ENCODE results near the gene MGAT5.

MGAT5 gene

DNA sequence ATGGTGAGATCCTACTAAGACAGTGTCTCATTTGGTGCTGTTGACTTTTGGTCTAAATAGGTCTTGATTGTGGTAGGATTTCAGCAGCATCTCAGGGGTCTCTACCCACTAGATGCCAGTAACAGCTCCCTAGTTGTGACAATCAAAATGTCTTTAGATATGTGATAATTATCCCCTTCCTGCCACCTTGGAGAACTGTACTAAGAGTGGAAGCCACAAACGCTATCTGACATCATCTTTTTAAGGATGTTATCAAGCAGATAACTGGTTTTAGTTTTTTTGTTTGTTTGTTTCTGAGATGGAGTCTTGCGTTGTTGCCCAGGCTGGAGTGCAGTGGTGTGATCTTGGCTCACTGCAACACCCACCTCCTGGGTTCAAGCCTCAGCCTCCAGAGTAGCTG is 3.1 kb downstream of the MGAT5 start:
- DNase-seq (ENCODE audit: low read depth, low spot score): no peak

GRCh38 chr2:134257509-134257908 is 3.6 kb downstream of the MGAT5 start:
- DNase-seq (ENCODE audit: low read depth, low spot score): no peak

- no peak for DNase-seq (ENCODE audit: low read depth, low spot score)
Measured at GRCh38 chr2:134257965-134258683, 4.3 kb downstream of the MGAT5 start.

DNA sequence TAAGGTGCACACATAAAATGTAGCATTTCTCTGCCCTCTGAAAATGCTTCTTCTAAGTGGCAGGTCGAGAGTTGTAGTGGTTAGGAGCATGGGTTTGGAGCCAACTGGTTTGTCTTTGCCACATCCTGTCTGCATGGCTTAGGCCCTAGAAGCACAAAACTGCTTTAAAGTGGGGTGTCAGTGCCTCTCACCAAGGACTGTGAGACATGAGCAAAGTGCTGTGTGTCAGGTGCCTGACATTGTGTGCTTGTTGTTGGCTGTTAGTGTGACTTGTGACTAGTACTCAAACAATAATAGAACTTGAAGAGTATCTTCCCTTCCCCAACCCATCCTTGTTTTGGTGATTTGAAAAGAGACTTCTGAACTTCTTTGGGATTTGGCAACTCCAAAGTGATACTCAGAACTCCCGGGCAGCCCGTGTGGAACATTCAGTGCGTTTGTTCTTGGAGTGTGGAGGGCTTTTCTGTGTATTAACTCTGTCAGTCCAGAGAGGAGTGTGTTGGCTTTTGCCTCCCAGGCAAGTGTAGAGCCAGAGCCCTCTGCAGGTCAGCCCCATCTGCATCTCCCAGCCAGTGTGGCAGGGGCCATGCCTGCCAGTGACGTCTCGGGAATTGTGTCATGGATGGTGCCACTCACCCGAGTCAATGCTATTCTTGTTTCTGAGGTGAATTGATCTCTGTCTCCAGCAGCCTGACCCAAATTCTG is 5.0 kb downstream of the MGAT5 start:
- peak; percentile 18 for DNase-seq (ENCODE audit: low read depth, low spot score)

- no peak for DNase-seq (ENCODE audit: low read depth, low spot score)
Measured at GRCh38 chr2:134259571-134259970, 5.7 kb downstream of the MGAT5 start.

DNA sequence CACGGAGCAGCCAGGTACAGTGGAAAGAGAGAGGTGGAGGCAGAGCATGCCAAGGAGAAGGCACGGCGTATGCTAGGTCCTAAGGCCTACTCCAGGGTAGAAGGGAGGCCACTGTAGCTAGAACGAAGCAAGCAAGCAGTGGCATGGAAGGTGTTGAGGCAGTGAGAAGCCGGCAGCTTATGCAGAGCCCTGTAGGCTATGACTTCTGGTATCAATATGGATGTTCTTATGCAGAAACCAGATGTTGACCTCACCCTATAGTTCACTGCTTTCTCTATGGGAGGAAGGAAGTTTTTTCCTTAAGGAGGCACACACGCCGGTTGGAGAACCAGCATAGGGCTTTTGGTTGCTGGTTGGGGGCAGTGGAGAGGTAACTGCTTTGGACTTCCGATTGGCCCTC is 6.1 kb downstream of the MGAT5 start:
- DNase-seq (ENCODE audit: low read depth, low spot score): no peak

- no peak for DNase-seq (ENCODE audit: low read depth, low spot score)
Measured at GRCh38 chr2:134260713-134261112, 6.8 kb downstream of the MGAT5 start.

DNA sequence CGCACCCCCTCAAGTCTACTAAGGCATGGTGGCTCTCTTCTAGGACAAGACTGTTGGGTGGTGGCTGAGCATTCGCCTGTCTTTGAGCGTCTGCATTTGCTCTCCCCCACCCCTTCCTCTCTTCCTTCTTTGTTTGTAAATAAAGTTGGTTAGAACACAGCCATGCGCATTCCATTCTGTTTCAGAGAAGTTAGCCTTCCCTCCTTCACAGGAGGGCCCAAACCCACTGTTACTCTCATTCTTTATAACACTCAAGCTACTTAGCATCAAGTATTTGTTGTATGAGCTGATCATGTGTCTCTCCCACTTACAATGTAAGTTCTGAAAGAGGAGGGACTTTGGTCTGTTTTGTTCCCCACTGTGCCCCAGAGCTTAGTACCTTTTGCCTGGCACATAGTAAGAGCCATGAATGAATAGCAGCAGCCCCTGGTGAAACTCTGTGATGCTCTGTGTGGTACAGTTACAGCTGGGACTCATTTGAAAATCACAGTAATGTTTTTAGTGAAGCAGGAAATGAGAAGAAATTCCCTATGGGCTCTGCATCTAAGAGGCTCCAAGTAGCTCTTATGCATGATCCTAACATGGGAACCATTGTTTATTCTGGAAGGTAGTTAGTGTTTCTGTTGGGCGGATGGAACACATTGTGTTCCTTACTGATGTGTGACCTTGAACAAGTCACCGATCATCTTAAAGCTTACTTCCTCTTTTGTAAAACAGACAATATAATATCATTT is 7.7 kb downstream of the MGAT5 start:
- DNase-seq (ENCODE audit: low read depth, low spot score): no peak

DNA sequence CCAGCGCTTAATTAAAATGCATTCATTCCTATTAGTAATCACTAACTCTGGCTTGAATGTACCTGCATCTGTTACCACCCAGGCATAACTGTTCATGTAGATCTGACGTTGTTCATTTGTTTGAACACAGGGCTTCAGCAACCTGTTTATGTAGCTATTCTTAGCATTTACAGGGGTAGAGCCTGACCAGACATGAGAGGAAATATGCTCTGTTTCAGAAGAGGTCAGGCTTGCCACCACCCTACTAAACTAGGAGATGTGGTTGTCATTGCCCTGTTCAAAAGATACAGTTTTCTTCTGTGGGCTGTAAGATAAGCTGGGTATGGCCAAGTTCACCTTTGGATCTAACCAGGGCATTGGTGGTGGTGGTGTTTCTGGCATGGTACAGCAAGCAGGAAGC is 8.8 kb downstream of the MGAT5 start:
- DNase-seq (ENCODE audit: low read depth, low spot score): no peak

DNA sequence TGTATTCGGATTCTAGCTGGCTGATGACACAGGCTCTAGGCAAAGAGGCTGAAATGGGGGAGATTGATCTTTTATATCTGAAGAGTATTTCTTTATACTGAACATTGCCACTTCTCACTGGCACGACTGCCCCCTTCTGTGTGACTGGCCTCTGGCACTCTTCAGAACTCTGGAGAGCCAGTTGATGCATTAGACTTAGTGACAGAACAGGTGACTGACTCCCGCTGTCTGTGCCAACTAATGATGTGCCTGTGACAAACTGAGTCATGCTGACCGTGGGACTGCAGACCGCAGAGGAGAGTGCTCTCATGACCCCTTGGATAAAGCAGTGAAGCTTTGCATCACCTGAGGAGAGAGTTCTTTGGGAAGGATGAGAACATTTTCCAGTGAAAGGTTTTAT is 14.4 kb downstream of the MGAT5 start:
- no peak for DNase-seq (ENCODE audit: low read depth, low spot score)

DNA sequence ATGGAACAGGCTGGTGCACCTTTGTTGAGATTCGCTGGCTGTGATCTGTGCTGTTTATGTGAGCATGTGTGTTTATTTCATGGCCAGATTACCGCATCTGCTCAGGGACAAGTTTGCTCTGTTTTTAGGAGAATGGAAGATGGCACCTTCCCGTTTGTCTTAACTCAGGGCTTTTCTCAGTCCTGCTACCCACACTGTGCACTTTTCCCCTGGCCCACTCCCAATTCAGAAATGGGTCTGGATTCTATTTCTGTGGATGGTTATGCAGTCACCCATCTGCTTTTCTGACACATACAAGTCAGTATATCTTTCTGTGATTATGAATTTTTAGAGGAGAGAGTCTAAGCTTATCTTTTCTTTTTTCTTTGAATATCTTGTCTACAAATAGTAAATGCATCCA is 15.4 kb downstream of the MGAT5 start:
- DNase-seq (ENCODE audit: low read depth, low spot score): no peak

DNA sequence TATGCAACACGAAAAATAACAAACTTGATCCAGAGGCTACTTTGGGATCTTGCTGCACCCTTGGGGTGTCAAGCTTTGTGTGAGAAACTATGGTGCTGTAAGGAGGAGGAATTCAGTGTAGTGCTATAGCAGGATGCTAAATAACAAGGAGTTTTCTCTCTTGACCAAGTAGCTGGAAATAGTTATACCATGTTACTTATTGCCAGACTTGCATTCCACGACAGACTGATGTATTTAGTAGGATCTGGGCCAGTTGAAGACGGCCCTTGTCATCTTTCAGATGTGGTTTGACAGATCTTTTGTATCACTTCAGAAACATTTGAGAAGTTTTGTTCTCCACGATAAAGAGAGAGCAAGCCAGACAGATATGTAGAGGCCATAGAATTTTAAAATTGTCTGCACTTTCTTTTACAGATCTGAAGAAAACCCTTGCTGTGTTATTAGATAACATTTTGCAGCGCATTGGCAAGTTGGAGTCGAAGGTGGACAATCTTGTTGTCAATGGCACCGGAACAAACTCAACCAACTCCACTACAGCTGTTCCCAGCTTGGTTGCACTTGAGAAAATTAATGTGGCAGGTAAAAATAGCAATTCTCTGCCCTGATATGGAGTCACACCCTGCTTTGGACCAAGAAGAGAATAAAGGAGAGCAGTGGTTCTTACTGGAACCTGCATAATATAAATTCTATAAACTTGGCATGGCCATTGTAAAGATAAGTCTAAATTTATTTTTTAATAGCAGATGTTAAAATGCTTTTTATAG is 16.3 kb downstream of the MGAT5 start:
- no peak for DNase-seq (ENCODE audit: low read depth, low spot score)

- no peak for DNase-seq (ENCODE audit: low read depth, low spot score)
Measured at GRCh38 chr2:134271758-134272157, 17.9 kb downstream of the MGAT5 start.

DNA sequence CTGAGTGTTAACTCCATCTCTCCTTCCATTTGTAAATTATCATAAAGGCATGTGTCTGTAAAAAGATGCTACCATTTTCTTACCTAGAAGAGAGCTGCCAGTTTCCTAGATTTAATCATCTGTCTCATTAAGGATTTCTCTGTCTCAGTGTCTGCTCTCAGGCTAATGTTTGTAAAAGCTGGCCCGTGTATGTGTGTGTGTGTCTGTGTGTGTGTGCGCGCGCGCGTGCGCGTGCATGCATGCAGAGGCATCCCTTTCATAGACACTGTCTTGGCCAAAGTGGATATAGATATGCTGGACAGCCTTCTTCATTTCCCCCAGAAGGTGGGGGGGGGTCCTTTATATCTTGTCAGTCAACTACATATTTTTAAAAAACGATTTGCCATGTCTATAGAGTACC is 18.9 kb downstream of the MGAT5 start:
- DNase-seq (ENCODE audit: low read depth, low spot score): no peak

DNA sequence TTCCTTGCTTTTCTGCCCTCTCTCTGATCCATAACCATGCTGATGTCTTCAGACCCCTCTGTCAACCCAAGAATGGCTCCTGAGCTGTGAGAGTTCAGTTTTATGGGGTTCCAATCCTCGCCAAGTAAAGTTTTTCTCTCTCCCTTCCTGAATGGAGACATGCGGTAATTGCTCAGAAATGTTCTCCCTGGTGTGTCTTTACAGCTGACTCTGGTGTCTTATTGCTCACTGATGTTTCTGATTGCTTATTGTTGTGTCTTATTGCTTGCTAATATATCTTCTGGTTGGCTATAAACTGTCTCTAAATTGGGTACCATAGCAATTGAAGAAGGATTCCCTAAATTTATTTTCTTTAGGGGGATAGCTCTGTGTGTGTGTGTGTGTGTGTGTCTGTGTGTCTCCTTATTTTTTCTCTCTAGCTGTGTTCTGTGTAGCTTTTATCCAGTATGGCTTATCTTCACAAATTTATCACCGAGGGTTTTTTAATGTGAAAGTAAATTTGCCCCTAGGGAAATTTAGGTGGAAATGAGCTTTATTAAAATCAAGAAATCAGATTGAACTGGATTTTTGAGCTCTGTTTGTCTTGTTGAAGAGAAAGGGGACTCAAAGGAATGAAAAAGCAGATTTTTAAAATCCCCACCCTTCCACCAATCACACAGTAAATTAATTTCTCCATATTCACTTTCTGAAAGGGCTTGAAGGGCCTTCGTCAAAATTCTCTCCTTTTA is 19.5 kb downstream of the MGAT5 start:
- DNase-seq (ENCODE audit: low read depth, low spot score): no peak

DNA sequence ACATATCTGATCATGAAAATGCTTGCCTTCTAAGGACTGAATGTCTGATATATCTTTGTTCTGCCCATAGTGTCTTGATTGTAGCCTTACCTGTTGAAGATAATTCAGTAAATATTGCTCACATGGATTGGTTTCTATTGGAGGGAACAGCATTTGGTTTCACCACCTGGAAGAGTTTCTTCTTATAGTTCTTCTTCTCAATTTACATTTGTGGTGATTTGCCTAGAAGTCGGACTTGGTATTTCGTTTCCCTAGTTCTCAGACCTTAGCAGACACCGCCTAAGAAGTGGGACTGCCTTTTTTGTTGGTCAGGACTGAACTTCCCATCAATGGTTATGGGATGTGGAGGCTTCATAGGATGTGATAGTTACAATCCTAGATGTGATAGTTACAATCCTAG is 20.2 kb downstream of the MGAT5 start:
- no peak for DNase-seq (ENCODE audit: low read depth, low spot score)

DNA sequence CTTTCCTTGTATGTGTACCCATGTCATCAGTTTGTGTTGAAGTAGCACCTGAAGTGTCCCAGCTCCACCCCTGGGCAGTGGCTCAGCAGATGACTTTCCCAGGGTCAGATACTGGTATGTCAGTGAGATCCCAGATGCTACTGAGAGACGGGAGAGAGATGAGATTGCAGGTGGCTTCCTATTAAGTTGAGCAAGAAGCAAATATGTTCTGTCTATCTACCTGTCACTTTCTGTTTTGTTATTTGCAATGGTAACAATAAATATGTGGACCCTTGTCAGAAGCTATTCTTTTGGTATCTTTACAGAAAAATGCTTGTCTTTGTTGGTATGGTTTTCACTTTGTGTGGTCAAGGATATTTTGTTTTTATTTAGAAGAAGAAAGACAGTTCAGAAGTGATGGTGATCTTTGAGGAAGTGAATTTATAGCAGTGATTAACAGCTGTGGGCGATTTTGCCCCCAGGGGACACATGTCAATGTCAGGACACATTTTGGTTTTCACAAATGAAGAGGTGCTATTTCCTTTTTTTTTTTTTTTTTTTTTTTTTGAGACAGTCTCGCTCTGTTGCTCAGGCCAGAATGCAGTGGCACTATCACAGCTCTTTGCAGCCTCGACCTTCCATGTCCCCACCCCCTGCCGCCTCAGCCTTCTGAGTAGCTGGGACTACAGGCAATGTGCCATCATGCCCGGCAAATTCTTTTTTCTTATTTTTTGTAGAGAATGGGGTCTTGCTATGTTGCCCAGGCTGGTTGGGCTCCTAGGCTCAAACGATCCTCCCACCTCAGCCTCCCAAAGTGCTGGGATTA is 21.4 kb downstream of the MGAT5 start:
- DNase-seq (ENCODE audit: low read depth, low spot score): no peak

DNA sequence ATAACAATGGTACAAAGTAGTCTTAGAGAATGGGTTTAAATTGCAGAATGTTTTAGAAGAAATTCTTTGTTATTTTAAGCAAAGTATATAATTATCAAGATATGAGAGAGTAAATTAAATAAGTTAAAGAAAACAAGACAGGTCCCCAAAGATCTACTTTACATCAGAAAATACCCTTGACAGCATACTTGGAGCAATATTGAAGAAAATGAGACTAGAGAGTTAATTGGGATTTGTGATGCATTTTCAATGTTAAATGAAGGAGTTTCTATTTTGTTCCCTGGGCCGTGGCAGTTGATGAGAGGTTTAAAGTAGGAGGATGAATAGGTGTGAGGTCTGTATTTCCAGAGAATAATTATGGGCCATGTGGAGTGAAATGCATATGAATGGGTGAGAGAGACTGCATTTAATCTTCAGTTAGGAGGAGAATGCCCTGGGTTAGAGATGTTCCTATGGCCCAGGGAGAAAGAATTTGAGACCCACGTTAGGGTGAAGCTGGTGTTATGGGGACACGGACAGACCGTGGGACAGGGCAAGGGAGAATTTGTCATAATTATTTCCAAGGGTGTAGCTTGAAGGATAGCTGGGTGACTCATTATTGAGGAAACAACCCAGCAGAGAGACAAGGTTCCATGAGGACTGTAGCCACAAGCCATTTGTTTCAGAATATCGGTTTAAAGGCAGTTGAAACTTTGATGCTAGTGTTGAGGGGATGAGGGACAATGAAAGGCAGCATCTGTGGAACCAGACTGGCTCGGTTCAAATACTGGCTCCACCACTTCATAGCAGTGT is 22.7 kb downstream of the MGAT5 start:
- no peak for DNase-seq (ENCODE audit: low read depth, low spot score)

DNA sequence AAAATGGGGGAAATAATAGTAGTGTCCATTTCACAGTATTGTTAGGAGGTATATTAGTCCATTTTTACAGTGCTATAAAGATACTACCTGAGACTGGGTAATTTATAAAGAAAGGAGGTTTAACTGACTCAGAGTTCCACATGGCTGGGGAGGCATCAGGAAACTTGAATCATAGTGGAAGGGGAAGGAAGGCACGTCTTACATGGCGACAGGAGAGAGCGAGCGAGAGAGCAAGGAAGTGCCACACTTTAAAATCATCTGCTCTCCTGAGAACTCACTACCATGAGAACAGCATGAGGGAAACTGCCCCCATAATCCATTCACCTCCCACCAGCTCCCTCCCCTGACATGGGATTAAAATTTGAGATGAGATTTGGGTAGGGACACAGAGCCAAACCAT is 23.4 kb downstream of the MGAT5 start:
- DNase-seq (ENCODE audit: low read depth, low spot score): no peak

DNA sequence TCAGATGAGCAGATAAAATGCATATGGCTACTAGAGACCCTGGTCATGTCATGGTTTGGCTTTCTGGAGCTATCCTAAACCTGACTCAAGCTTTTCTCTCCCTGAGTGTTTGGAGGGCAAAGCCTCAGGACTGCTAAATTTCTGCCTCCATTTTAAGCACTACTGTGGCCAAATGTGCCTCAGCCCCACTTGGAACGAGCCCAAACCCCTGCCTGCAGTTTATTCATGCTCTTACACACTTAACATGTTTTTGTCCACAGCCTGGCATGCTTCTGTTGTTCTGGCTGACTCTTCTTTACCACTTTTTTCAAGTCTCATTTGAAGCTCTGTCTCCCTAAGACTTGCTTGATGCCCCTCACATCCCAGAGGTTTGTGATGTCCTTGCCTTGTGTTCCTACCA is 24.7 kb downstream of the MGAT5 start:
- DNase-seq (ENCODE audit: low read depth, low spot score): no peak

All from activated CD4-positive, CD25-positive, alpha-beta regulatory T cell treated with anti-CD3 and anti-CD28 coated beads, Interleukin-2, amount 50 U/mL, for 16 hours (primary cell).